IPS-18c (cell line): Measurements from ENCODE around the gene KDM4B.

Experiments used
- H3K4me3 ChIP-seq: 2 replicates; pipeline ENCODE4 v1.7.0; 2013; ENCODE audit warnings: low read depth, mild to moderate bottlenecking, low read length, moderate library complexity; ENCODE audit not compliant: insufficient read depth
- H3K9me3 ChIP-seq: one replicate; pipeline ENCODE4 v1.6.1; 2013; ENCODE audit warnings: mild to moderate bottlenecking, low read length, moderate library complexity; ENCODE audit not compliant: control insufficient read depth, insufficient read depth

Gene KDM4B

DNA sequence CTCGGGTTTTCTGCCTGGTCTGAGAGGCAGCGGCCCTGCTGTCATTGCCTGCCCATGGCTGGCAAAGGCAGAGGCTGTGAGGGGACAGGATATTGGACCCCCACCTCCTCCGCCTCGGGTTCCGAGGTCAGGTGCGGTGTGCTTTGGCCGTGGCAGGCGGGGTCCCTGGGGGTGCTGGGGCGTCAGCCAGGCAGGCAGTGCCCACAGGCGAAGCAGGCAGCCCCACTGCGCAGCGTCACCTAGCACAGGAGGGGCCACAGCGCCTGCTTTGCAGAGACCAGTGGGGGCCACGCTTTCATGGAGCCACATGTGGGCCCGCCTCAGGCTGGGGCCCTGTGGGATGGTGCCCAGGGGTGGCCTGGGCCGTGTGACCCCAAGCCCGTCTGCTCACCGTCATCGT, 96.0 kb downstream of the KDM4B start:
- Histone ChIP-seq H3K9me3 (peaks cover 3% of the 10 kb centered on the region), H3K4me3 (no peak overlapping the region)

DNA sequence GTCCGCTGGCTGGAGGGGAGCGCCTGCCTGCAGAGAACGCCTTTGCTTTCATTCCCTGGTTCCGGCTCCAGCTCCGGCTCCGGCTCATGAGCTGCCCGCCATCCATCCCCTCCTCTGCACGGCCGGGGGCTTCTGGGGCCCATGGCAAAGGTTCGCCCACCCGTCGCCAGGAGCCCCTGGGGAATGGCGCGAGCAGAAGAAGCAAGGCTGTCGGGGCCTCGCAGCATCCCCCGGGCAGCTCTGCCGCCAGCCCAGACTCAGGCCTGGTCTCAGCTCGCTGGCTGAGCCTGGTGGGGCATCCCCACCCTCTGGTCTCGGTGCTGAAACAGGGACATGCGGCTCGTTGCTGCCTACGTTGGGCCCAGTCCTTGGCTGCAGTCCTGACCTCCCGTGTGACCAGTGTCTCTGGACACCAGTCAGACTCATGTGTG, 96.8 kb downstream of the KDM4B start:
- H3K9me3 ChIP-seq = peaks cover 3% of the 10 kb centered on the region
- H3K4me3 ChIP-seq = no peak overlapping the region

DNA sequence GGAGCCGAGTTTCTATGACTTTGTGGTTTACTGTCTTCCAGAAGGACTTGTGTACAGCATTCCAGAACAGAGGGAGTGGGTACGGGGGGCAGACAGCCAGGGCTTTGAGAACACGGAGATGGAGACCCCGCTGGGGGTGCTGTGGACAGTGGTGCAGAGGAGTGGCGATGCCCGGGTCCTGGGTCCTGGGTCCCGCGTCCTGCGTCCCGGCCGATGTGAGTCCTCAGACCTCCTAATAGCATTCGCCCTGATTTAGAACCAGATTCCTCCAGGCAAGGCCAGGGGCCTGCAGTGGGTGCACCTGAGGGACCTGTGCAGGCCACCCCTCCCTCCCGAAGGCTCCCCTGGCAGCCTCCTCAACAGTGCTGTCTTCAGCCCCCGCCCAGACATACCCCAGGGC, 97.9 kb downstream of the KDM4B start:
- Histone ChIP-seq H3K9me3 (peaks cover under 1% of the 10 kb centered on the region), H3K4me3 (no peak overlapping the region)

DNA sequence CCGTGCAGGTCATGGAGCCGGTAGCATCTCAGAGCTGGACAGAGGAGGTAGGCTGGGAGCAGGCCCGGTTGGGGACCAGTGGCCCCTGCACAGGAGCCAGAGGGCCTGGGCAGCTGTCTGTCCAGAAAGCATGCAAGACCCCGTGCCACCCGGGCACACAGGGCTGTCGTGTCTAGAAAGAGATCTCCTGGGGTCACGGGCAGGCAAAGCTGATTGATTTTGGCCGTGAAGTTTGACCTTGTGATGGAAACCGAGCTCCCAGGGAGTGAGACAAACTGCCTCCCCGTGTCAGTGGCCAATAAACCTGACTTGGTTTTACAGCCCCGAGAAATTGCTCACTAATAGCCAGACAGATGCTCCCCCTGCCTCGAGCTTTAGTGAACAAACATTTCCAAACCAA, 98.8 kb downstream of the KDM4B start:
- H3K4me3 ChIP-seq = no peak overlapping the region
- no peaks in the 10 kb centered on the region for H3K9me3 ChIP-seq

DNA sequence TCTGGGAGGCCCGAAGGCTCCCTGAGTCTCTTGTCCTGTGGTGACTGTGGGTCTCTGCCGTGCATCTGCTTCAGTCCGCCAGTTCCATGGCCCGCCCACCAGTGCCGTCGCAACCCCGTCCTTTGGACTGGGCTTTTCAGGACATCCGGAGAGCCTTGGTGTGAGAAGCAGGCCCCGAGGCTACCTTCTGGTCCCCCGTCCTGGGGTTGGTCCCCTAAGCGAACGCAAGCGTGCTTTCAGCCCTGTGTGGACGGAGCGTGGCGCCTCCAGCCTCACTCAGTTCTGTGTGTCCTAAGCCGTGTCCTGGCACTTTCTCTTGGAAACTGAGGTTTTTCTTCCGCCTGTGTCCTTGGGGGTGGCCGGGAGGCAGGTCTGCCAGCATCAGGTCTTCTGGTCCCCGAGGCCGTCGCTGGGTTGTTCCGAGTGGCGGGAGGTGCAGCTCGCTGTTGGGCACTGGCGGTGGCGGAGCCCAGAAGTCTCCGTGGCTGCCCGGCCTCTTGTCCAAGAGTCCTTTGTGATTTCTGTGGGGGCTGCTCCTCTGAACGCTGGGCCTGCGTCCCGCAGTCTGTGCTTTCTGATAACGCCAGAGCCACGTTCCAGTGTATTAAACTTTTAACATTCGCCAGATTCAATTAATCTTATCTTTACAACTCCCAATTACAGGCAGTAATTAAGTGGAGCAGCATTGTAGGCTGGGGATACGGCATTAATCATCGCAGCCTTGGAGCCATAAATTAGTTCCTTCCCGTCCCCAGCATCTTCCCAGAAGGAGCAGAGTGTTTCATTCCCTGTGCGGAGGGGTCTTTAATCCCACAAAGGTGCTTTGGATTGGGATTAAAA, 99.5 kb downstream of the KDM4B start:
- Histone ChIP-seq H3K4me3 (no peak overlapping the region), H3K9me3 (no peaks in the 10 kb centered on the region)

DNA sequence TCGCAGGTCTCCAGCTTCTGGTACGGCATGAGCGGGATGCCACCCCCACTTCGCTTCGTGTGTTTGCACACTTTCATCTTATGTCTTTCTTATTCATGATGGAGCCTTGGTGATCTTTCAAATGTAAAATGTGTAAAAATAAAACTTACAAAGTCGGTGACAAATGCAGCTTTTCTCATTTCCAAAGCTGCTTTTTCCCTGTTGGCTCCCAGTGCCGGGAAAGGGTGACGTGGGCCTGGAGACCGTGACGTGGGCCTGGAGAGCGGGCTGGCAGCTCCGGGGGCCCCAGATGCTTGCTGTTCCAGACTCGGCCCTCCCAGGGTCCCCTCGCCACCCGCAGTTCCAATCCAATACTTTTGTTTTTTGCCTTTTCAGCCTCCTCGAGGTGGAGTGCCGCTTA, 101.4 kb downstream of the KDM4B start:
- no peaks in the 10 kb centered on the region for H3K9me3 ChIP-seq
- no peak overlapping the region for H3K4me3 ChIP-seq

DNA sequence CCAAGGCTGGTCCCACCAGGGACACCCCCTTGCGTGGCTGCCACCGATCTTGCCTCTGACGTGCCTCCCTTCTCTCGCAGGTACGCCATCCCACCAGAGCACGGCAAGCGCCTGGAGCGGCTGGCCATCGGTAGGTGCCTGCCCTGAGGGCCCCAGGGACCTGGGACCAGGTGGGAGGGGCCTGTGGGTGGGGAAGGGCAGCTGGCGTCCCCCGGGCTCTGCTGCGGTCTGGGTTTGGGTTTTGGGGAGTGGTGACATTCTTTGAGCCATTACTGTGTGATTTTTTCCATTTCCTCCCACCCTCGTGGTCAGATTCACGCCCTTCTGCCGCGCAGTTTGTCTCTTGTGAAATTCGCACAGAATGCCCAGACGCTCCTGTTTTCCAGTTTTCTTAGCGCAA, 102.0 kb downstream of the KDM4B start:
- Histone ChIP-seq H3K4me3 (no peak overlapping the region), H3K9me3 (no peaks in the 10 kb centered on the region)

DNA sequence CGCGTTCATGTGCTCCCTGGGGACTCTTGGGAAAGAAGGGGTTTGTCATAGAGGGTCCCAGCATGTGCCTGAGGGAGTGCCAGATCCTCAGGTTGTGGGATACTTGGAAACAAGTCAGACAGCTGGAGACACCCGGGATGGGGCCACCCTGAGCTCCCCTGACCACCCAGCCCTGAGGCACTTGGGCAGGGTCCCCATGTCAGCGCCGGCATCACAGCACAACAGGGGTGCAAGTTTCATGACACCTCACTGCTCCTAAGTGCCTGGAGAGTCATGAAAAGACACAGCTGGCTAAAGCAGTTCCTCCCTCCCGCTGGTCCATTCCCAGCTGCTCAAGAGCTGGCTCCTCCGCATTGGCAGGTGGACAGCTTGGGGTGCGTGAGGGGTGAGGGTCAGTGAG, 102.7 kb downstream of the KDM4B start:
- H3K4me3 ChIP-seq = no peak overlapping the region
- no peaks in the 10 kb centered on the region for H3K9me3 ChIP-seq

DNA sequence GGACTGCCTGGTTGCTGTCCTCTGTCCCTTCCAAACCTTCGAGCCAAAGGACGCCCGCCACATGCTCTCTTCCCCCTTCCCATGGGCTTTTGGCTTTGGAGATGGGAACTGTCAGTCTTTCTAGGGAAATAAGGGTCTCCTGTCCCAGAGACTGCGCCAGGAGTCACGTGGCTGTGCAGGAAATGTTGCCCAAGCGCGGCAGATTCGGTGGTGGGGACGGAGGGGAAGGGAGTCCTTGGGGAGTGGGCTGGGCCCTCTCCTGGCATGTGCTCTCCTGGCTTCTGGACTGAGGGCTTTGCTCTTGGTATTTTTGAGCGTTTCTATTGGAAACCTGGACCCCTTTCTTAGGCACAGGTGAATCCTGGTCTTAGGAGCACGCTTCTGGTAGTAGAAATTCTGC, 103.2 kb downstream of the KDM4B start:
- Histone ChIP-seq H3K4me3 (no peak overlapping the region), H3K9me3 (no peaks in the 10 kb centered on the region)

DNA sequence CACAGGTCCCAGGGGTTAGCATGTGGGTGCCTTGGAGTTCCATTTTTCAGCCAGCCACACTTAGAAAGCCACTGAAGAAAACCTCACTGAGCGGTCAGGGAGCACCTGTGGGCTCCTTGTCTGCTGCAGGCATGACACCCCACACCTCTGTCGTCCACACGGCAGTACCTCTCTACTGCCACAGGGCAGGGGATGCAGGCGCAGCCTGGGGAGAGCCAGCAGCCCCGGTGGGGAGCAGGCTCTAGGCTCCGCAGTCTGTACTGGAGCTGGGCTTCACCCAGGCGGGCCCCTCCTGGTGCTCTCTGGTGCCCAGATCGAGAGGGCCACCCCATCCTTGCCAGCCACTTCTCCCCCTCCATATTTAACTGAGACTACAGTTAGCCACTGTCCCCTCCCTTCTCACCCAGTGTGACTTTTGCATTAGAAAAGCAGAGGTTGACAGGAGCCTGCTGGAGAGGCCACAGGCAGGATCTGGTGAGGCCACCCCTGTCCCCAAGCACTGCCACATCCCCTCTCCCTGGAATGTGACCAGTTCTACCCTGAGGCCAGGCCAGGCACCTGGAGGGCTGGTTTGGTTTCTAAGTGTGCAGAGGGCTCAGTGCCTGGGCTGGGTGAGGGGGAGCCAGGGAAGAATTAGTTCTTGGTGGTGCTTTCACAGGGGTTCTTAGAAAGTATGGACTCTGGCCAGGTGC, 104.4 kb downstream of the KDM4B start:
- Histone ChIP-seq H3K9me3 (no peaks in the 10 kb centered on the region), H3K4me3 (no peak overlapping the region)

DNA sequence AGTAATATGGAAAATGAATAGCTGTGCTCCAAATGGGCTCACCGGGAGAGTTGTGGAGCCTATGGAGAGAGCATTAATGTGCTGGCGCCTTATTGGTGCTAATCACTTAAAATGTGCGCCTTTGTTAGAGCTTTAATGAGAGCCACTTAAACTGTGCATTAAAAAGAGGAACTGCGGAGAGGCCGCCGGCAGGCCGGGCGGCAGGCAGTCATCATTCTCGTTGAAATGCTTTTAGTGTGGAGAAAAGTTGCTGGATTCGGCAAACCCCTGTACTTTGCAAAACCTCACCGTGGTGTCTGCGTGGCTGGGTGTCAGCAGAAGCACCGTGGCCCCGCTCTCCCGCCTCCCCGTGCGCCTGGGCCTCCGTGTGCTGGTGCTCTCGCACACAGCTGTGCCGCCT, 105.5 kb downstream of the KDM4B start:
- no peak overlapping the region for H3K4me3 ChIP-seq

DNA sequence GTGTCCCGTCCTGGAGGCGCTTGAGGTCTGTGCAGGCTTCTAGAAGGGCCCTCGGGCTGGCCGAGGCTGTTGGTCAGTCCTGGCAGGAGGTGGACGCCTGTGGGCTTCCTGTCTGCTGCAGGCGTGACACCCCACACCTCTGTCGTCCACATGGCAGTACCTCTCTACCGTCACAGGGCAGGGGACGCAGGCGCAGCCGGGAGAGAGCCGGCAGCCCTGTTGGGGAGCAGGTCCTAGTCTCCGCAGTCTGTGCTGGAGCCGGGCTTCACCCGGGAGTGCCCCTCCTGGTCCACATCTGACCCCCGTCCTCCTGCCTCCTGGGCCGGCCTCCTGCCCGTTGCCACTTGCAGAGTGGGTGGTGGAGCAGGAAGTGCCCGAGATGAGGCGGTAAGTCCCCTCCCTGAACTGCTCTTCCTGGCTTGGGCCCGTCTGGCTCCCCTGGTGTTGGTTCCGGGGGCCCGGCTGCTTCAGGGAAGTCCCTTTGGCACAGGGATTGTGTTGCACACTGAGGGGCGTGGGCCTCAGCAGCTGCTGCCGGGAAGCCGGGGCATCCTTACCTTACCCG, 106.0 kb downstream of the KDM4B start:
- H3K4me3 ChIP-seq = no peak overlapping the region
- H3K9me3 ChIP-seq = no peaks in the 10 kb centered on the region

More for the DNA sequence above, 105.5 kb downstream of the KDM4B start:
- H3K9me3 ChIP-seq = no peaks in the 10 kb centered on the region

DNA sequence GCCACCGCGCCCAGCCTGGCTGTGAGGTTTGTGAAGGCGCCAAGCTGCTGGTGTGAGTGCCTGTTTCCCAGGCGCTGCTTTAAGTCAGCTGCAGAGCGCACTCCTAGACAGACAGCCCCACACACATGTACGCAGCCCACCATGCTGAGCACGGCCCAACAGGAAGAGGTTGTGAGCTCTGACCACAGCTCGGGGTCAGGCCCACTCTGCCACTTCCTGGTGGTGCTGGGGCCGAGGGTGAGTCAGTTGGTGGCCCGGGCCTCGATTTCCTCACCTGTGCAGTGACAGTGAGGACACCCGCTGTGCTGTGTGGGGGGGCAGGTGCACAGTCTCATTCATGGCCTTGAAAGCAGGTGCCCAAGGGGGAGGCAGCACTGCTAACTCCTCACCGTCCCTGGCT, 106.7 kb downstream of the KDM4B start:
- no peak overlapping the region for H3K4me3 ChIP-seq
- H3K9me3 ChIP-seq = no peaks in the 10 kb centered on the region

DNA sequence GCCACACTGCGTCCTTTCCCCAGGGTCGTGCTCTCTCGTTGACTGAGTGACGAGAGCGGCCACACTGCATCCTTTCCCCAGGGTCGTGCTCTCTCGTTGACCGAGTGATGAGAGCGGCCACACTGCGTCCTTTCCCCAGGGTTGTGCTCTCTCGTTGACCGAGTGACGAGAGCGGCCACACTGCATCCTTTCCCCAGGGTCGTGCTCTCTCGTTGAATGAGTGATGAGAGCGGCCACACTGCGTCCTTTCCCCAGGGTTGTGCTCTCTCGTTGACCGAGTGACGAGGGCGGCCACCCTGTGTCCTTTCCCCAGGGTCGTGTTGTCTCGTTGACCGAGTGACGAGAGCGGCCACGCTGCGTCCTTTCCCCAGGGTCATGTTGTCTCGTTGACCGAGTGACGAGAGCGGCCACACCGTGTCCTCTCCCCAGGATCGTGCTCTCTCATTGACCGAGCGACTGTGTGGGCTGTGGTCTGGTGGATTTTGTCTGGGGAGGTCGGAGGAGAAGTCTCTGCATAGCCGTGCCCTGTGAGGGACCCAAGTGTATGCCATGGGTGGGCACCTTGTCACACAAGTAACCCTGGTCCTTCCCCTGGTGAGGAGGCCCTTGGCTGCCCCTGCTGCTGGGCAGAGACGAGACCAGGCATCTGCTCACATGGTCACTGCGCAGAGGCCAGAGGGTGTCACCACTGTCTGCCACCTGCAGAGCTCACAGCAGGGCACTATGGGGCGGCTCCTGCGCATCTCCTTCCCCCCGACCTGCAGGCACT, 107.7 kb downstream of the KDM4B start:
- Histone ChIP-seq H3K9me3 (no peaks in the 10 kb centered on the region), H3K4me3 (no peak overlapping the region)

DNA sequence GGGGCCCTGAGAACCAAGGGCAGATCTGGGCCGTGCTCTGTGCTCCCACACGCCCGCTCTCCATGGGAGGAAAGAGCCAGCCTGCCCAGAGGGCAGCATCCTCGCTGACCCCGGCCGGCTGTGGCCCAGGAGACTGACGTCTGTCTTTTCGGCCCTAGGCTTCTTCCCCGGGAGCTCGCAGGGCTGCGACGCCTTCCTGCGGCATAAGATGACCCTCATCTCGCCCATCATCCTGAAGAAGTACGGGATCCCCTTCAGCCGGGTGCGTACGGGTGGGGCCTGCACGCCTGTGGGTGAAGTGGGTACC, 108.2 kb downstream of the KDM4B start:
- Histone ChIP-seq H3K9me3 (no peaks in the 10 kb centered on the region), H3K4me3 (no peak overlapping the region)

DNA sequence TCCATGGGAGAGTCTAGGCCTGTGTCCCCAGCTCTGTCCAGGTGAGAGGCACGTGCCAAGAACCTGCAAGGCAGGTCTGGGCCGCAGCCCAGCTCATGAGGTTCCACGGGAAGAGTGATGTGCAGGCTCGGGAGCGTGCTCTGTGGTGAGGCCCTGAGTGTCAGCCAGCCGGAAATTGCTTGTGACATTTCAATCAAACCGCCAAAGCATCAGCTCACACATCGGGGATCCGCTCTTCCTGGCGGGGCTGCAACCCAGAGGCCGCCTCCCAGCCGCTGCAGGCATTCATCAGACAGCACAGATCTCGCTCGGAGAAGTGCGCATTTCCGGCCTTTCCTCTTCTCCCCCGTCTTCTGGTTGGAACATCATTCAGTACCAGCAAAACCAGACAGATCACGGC, 109.3 kb downstream of the KDM4B start:
- H3K4me3 ChIP-seq = no peak overlapping the region
- H3K9me3 ChIP-seq = no peaks in the 10 kb centered on the region

DNA sequence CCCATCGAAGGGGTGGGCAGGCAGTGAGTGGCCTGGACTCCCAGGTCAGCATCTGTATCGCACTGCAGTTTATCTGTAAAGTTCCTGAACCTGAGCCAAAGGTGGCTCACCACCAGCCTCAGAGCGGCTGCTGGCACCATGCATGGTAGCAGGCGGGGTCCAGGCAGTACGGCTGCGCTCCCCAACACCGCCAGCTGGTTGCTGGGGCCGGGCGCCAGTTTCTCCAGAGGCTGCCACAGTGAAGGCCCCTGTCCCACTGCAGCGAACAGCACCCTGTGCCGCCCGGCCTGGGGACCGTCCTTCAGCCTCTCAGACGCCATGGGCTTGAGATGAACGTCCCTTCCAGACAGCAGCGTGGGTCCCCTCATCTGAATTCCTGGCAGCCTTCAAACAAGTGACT, 109.8 kb downstream of the KDM4B start:
- Histone ChIP-seq H3K9me3 (no peaks in the 10 kb centered on the region), H3K4me3 (no peak overlapping the region)
